K562 (cell line): Measurements from ENCODE around the gene SLC37A3. TPM values are rescaled to one million over a fixed set of nuclear protein-coding genes. Genes with fewer than 3 reads are reported as not detected.
A peak's percentile ranks its signal among the peaks of the same experiment; 100 is the strongest.

Source experiments
- CBX8 ChIP-seq: fragments of 200-600 bp; sonication (generic); IDR thresholded peaks from 2 replicates; pipeline ENCODE4 v1.6.1; 2012; ENCODE audit warnings: borderline replicate concordance, mixed run types, low read depth, mild to moderate bottlenecking, moderate library complexity, mixed read lengths, low read length, control low read depth, inconsistent platforms; ENCODE audit not compliant: poor library complexity, severe bottlenecking; ENCODE audit errors: extremely low read depth
- CHD4 ChIP-seq: fragments of 200-600 bp; sonication (generic); IDR thresholded peaks from 3 replicates; pipeline ENCODE4 v1.6.1; 2012; ENCODE audit warnings: low read depth, mild to moderate bottlenecking, mixed read lengths, low read length, inconsistent platforms; ENCODE audit not compliant: insufficient read depth, insufficient replicate concordance, poor library complexity, severe bottlenecking
- E2F8 ChIP-seq: fragments of 450-650 bp; IDR thresholded peaks from 2 replicates; pipeline ENCODE4 v1.7.1; 2018; ENCODE audit warnings: mild to moderate bottlenecking, low read depth; ENCODE audit not compliant: partially characterized antibody
- IFI16 ChIP-seq: fragments of 250-450 bp; sonication (Bioruptor Pico); IDR thresholded peaks from 2 replicates; pipeline ENCODE4 v2.1.2; 2022; ENCODE audit warnings: mild to moderate bottlenecking, inconsistent platforms
- ILK ChIP-seq: fragments of 450-650 bp; IDR thresholded peaks from 2 replicates; pipeline ENCODE4 v1.6.1; 2016; ENCODE audit warnings: missing genetic modification characterization, low read depth, mild to moderate bottlenecking, missing compliant biosample characterization, moderate library complexity, borderline replicate concordance
- LARP7 ChIP-seq: fragments of 450-650 bp; IDR thresholded peaks from 2 replicates; pipeline ENCODE4 v1.6.1; 2016
- MBD2 ChIP-seq: sonication (generic); IDR thresholded peaks from 2 replicates; pipeline ENCODE4 v1.6.1; 2016; ENCODE audit warnings: low read depth, borderline replicate concordance
- MYC ChIP-seq, 2 experiments: fragments of 250-450 bp in 1 of 2; sonication (Bioruptor Pico) in 1 of 2; IDR thresholded peaks; 2 replicates each; pipeline versions ENCODE4 v1.5.1 to v1.6.1; 2012 to 2021; ENCODE audit warnings: low read depth in 2 of 2, borderline replicate concordance in 1 of 2, improper control_type of control experiment in 1 of 2, low read length in 1 of 2, mild to moderate bottlenecking in 1 of 2, moderate library complexity in 1 of 2
- SMARCA5 ChIP-seq: fragments of 450-650 bp; IDR thresholded peaks from 2 replicates; pipeline ENCODE4 v1.6.1; 2016
- TSHZ1 ChIP-seq: fragments of 250-450 bp; sonication (Bioruptor Pico); IDR thresholded peaks from 2 replicates; pipeline ENCODE4 v1.4.0; 2020; ENCODE audit warnings: mild to moderate bottlenecking, moderate library complexity
- UBTF ChIP-seq, 2 experiments: IDR thresholded peaks; 2 replicates each; pipeline ENCODE4 v1.6.1; 2012; ENCODE audit warnings: improper control_type of control experiment in 2 of 2, low read depth in 2 of 2, low read length in 2 of 2, borderline replicate concordance in 1 of 2
- ZBTB2 ChIP-seq: fragments of 450-650 bp; IDR thresholded peaks from 2 replicates; pipeline ENCODE4 v1.6.1; 2016; ENCODE audit warnings: antibody characterized with exemption
- ZNF224 ChIP-seq: sonication (generic); formaldehyde crosslinking; IDR thresholded peaks from 2 replicates; pipeline ENCODE4 v1.8.0; 2022; ENCODE audit warnings: mild to moderate bottlenecking, missing genetic modification reagents
- ZNF23 ChIP-seq: fragments of 250-450 bp; sonication (Bioruptor Pico); IDR thresholded peaks from 2 replicates; pipeline ENCODE4 v1.4.0; 2020; ENCODE audit warnings: mild to moderate bottlenecking
- ZNF561 ChIP-seq: fragments of 450-650 bp; formaldehyde crosslinking; conservative IDR thresholded peaks from 2 replicates; pipeline ENCODE4 v1.4.0; 2020; ENCODE audit warnings: mild to moderate bottlenecking, moderate library complexity
- ZNF57 ChIP-seq: fragments of 450-650 bp; formaldehyde crosslinking; IDR thresholded peaks from 2 replicates; pipeline ENCODE4 v1.4.0; 2020; ENCODE audit warnings: mild to moderate bottlenecking, moderate library complexity
- ZNF766 ChIP-seq: fragments of 200-800 bp; sonication (Bioruptor generic); conservative IDR thresholded peaks from 2 replicates; pipeline ENCODE4 v1.6.1; 2016; ENCODE audit warnings: missing genetic modification characterization, missing compliant biosample characterization
- polyA plus RNA-seq, 8 experiments: library from polyadenylated mRNA; depleted of rRNA in 4 of 8; stranded (reverse) in 5 of 8; unstranded in 3 of 8; fragments of >200 nt; fragmentation: Nextera tagmentation in 2 of 8; fragmentation: Illumina TruSeq in 1 of 8; extraction: Ambion mirVana in 2 of 8; extraction: Trizol in 1 of 8; gene quantifications; 2 replicates each; pipeline versions ENCODE4 v1.2.1 to v1.2.3, GENCODE V29; 2011 to 2014; ENCODE audit warnings: inconsistent platforms in 1 of 8, missing spikeins in 1 of 8
- total RNA-seq, 7 experiments: library from RNA; depleted of rRNA in 6 of 7; stranded (reverse); fragments of >200 nt in 6 of 7; fragmentation: Illumina TruSeq in 2 of 7; extraction: Trizol in 2 of 7; gene quantifications; 2 replicates each; pipeline versions ENCODE4 v1.2.1 to v1.2.3, GENCODE V29; 2011 to 2021; ENCODE audit warnings: low replicate concordance in 1 of 7

SLC37A3 gene
- total and polyA plus RNA-seq, 9 of the 15 experiments (the other 6 are each of a cell fraction or from before 2014, with no cell fraction given), result 11.7 to 59.1 (median 26.8) TPM

- TF ChIP-seq ZNF57 (CRISPR knock-in tag) (no peak), SMARCA5 (no peak), CHD4 (no peak), TSHZ1 (no peak), IFI16 (CRISPR knock-in tag) (no peak), UBTF (IDR thresholded peaks at IDR 0.05; ENCODE audit: borderline replicate concordance in 1 of 2, low read depth in 2 of 2, low read length in 2 of 2) (no peak), ZNF766 (CRISPR knock-in tag) (no peak), ZNF23 (no peak), ILK (tag) (no peak), MBD2 (no peak), MYC (IDR thresholded peaks at IDR 0.05; ENCODE audit: low read depth, low read length) (no peak), MYC (CRISPR knock-in tag; IDR thresholded peaks at IDR 0.05; ENCODE audit: borderline replicate concordance, low read depth) (no peak), ZBTB2 (peak; percentile 66), E2F8 (no peak), CBX8 (no peak), LARP7 (no peak), ZNF561 (CRISPR knock-in tag) (no peak), ZNF224 (no peak)
Measured at GRCh38 chr7:140391634-140392033, 6.7 kb downstream of the SLC37A3 start (continued).
